GM12878 (cell line): Measurements from ENCODE around the gene PDE3B. TPM values are rescaled to one million over a fixed set of nuclear protein-coding genes. Genes with fewer than 3 reads are reported as not detected.
A peak's percentile ranks its signal among the peaks of the same experiment; 100 is the strongest.

Source experiments
- ATAC-seq: fragments of 200-7000 bp; cut with Tn5 transposase; 3 replicates; pipeline ENCODE4 v1.9.1; 2020; ENCODE audit warnings: mild to moderate bottlenecking, moderate library complexity
- BruUV-seq: library from RNA; stranded (reverse); fragments of 400-500 nt; replicated peaks from 2 replicates; lab custom pipeline; 2021; lab: Mats Ljungman, UMichigan
- CTCF ChIA-PET: fragments of 300-600 bp; sonication (Branson Sonifier 250); formaldehyde crosslinking; extraction: SDS; loops from one replicate; lab custom pipeline; 2021; ENCODE audit warnings: inconsistent platforms; lab: Yijun Ruan, JAX
- POLR2A ChIA-PET: fragments of 350-600 bp; formaldehyde crosslinking; extraction: SDS; loops from one replicate; lab custom pipeline; 2021; ENCODE audit warnings: inconsistent platforms; lab: Charles Lee
- RAD21 ChIA-PET: fragments of 300-600 bp; sonication (Branson Sonifier 250); formaldehyde crosslinking; loops from one replicate; lab custom pipeline; 2023; ENCODE audit warnings: antibody characterized with exemption; ENCODE audit not compliant: unreplicated experiment; lab: Charles Lee
- SMC1A ChIA-PET: fragments of 300-600 bp; sonication (Branson Sonifier 250); formaldehyde crosslinking; loops from one replicate; lab custom pipeline; 2023; ENCODE audit not compliant: unreplicated experiment, uncharacterized antibody; lab: Charles Lee
- DNase-seq: peaks from one replicate; pipeline ENCODE4 v3.0.0-alpha.2; 2011; ENCODE audit warnings: low read depth, low spot score
- FAIRE-seq: peaks from 3 replicates; lab custom pipeline; 2011; peaks lifted over from hg19 to GRCh38; lab: Jason Lieb, UNC
- H2AFZ ChIP-seq: 2 replicates; pipeline ENCODE4 v1.6.0; 2011; ENCODE audit warnings: low read depth, low read length, control low read depth; ENCODE audit not compliant: control insufficient read depth
- H3K27ac ChIP-seq: 2 replicates; pipeline ENCODE4 v1.5.1; 2011; ENCODE audit warnings: control low read depth; ENCODE audit not compliant: control insufficient read depth, insufficient read depth
- H3K27me3 ChIP-seq, 2 experiments: replicated peaks in 1 of 2; 2 replicates each; pipeline versions ENCODE4 v1.6.0 to v1.6.1; 2011; ENCODE audit warnings: low read length in 1 of 2; ENCODE audit not compliant: control insufficient read depth in 2 of 2, insufficient read depth in 2 of 2
- H3K36me3 ChIP-seq, 2 experiments: 2 replicates each; pipeline ENCODE4 v1.5.1; 2011; ENCODE audit warnings: low read length in 1 of 2; ENCODE audit not compliant: control insufficient read depth in 2 of 2, insufficient read depth in 2 of 2
- H3K4me1 ChIP-seq: 2 replicates; pipeline ENCODE4 v1.6.1; 2011; ENCODE audit warnings: mild to moderate bottlenecking, low read length, moderate library complexity, mixed read lengths; ENCODE audit not compliant: control insufficient read depth, insufficient read depth
- H3K4me2 ChIP-seq: 2 replicates; pipeline ENCODE4 v1.6.0; 2011; ENCODE audit warnings: control low read depth; ENCODE audit not compliant: control insufficient read depth, insufficient read depth
- H3K4me3 ChIP-seq: fragments of 200-600 bp; sonication (generic); 2 replicates; pipeline ENCODE4 v1.5.1; 2016
- H3K79me2 ChIP-seq: 2 replicates; pipeline ENCODE4 v1.6.0; 2011; ENCODE audit warnings: low read length; ENCODE audit not compliant: control insufficient read depth, insufficient read depth
- H3K9ac ChIP-seq: 2 replicates; pipeline ENCODE4 v1.8.0; 2011; ENCODE audit warnings: low read length, control low read depth, mixed read lengths; ENCODE audit not compliant: control insufficient read depth, insufficient read depth
- H3K9me3 ChIP-seq: replicated peaks from 3 replicates; pipeline ENCODE4 v1.5.1; 2011; ENCODE audit warnings: mild to moderate bottlenecking, low read length; ENCODE audit not compliant: control insufficient read depth, insufficient read depth
- H4K20me1 ChIP-seq: 2 replicates; pipeline ENCODE4 v1.6.0; 2011; ENCODE audit not compliant: control insufficient read depth, insufficient read depth
- CHD4 ChIP-seq: fragments of 200-600 bp; sonication (generic); IDR thresholded peaks from 2 replicates; pipeline ENCODE4 v1.6.1; 2016; ENCODE audit warnings: mild to moderate bottlenecking
- CTCF ChIP-seq, 3 experiments: IDR thresholded peaks in 2 of 3; conservative IDR thresholded peaks in 1 of 3; 2 replicates each; pipeline ENCODE4 v1.5.1; 2011; ENCODE audit warnings: low read depth in 3 of 3, low read length in 3 of 3, mild to moderate bottlenecking in 3 of 3, control low read depth in 2 of 3, moderate library complexity in 2 of 3, inconsistent platforms in 1 of 3, mixed read lengths in 1 of 3; ENCODE audit not compliant: control insufficient read depth in 2 of 3, insufficient read depth in 1 of 3; ENCODE audit errors: extremely low read depth in 1 of 3
- IKZF2 ChIP-seq, 2 experiments: fragments of 450-650 bp; IDR thresholded peaks; 2 replicates each; pipeline ENCODE4 v1.6.1; 2017; ENCODE audit warnings: mild to moderate bottlenecking in 2 of 2, moderate library complexity in 2 of 2
- IRF4 ChIP-seq: IDR thresholded peaks from 2 replicates; pipeline ENCODE4 v1.6.1; 2011; ENCODE audit warnings: low read depth, low read length
- MEF2B ChIP-seq: fragments of 450-650 bp; IDR thresholded peaks from 2 replicates; pipeline ENCODE4 v1.6.1; 2018; ENCODE audit warnings: mild to moderate bottlenecking, moderate library complexity; ENCODE audit not compliant: partially characterized antibody, poor library complexity, severe bottlenecking
- POLR2A ChIP-seq: IDR thresholded peaks from 2 replicates; pipeline ENCODE4 v1.6.1; 2011; ENCODE audit warnings: low read depth, mild to moderate bottlenecking, low read length
- POU2F2 ChIP-seq: IDR thresholded peaks from 3 replicates; pipeline ENCODE4 v1.6.1; 2011; ENCODE audit warnings: low read depth, mild to moderate bottlenecking, low read length, borderline replicate concordance
- RAD21 ChIP-seq: IDR thresholded peaks from 2 replicates; pipeline ENCODE4 v1.6.1; 2011; ENCODE audit warnings: mild to moderate bottlenecking, low read depth, low read length, moderate library complexity; ENCODE audit not compliant: insufficient read depth
- SMC3 ChIP-seq: IDR thresholded peaks from 2 replicates; pipeline ENCODE4 v1.6.1; 2011; ENCODE audit warnings: low read length, improper control_type of control experiment, borderline replicate concordance
- SUZ12 ChIP-seq: fragments of 200-600 bp; sonication (generic); IDR thresholded peaks from one replicate; pipeline ENCODE4 v1.6.1; 2018; ENCODE audit warnings: antibody characterized with exemption, mild to moderate bottlenecking; ENCODE audit not compliant: unreplicated experiment
- YY1 ChIP-seq: IDR thresholded peaks from 2 replicates; pipeline ENCODE4 v1.6.1; 2011; ENCODE audit warnings: low read depth, mild to moderate bottlenecking, low read length
- WGBS: methylation state at CpG from one replicate; pipeline ENCODE4 v1.1.6; 2016; ENCODE audit warnings: low lambda C conversion rate; ENCODE audit not compliant: insufficient replicate concordance, insufficient coverage; ENCODE audit errors: missing lambda C conversion rate; 5-methylcytosine and 5-hydroxymethylcytosine counted together
- in situ Hi-C: fragments of 300-500 bp; cut with MboI; formaldehyde crosslinking; loops from 9 replicates; pipeline ENCODE4 v1.14.3; 2018; ENCODE audit warnings: mixed read lengths
- intact Hi-C: fragments of 100-400 bp; cut with micrococcal nuclease; formaldehyde crosslinking; loops from one replicate; pipeline ENCODE4 v1.14.2; 2022; ENCODE audit not compliant: unreplicated experiment
- polyA plus RNA-seq, 11 experiments: library from polyadenylated mRNA; depleted of rRNA in 4 of 11; unstranded in 6 of 11; stranded (reverse) in 5 of 11; fragments of >200 nt; fragmentation: Nextera tagmentation in 4 of 11; fragmentation: Illumina TruSeq in 1 of 11; extraction: Ambion mirVana in 4 of 11; extraction: Trizol in 1 of 11; gene quantifications; 1 replicate in 1 of 11; 2 replicates in 10 of 11; pipeline versions ENCODE4 v1.2.1 to v1.2.3, GENCODE V29; 2011 to 2016; ENCODE audit warnings: inconsistent platforms in 2 of 11, missing spikeins in 2 of 11, low read depth in 1 of 11
- total RNA-seq, 4 experiments: library from RNA; depleted of rRNA in 3 of 4; stranded (reverse); fragments of >200 nt in 3 of 4; fragmentation: Illumina TruSeq in 1 of 4; extraction: Trizol in 1 of 4; gene quantifications; 2 replicates each; pipeline versions ENCODE4 v1.2.1 to v1.2.3, GENCODE V29; 2013 to 2021
- TF ChIP-seq, protein P1 (sequence below): IDR thresholded peaks from 2 replicates; pipeline ENCODE4 v1.6.1; 2011; ENCODE audit warnings: borderline replicate concordance, low read depth, mild to moderate bottlenecking, moderate library complexity, mixed read lengths, low read length; ENCODE audit not compliant: insufficient read depth; ENCODE audit errors: extremely low read length

Gene PDE3B
- total and polyA plus RNA-seq, 10 of the 15 experiments (the other 5 are each of a cell fraction or from before 2014, with no cell fraction given), result 0.04 to 3.1 (median 1.9) TPM

GRCh38 chr11:14907411-14908213 lies 264.0 kb downstream of the PDE3B start:
- H3K9ac ChIP-seq, result no peak overlapping the region
- FAIRE-seq, result peak; percentile 69
- TF ChIP-seq IKZF2 (IDR thresholded peaks at IDR 0.05) (no peak), SMC3 (peak; percentile 61; the same call in 1 of the 2 replicates), MEF2B (peak; percentile 41), POU2F2 (0 out of 3 replicates have a peak, but pooled peaks have one; percentile 7), YY1 (peak; percentile 46; the same call in 1 of the 2 replicates), CHD4 (no peak), RAD21 (peak; percentile 59), SUZ12 (no peak), POLR2A (no peak), CTCF (IDR thresholded peaks at IDR 0.05 in 2 of 3, conservative IDR thresholded peaks at IDR 0.05 in 1 of 3; ENCODE audit: control insufficient read depth in 2 of 3, extremely low read depth in 1 of 3, insufficient read depth in 1 of 3, low read depth in 3 of 3, low read length in 3 of 3) (peak; percentile 58 to 90 (median 81)), IRF4 (0 out of 2 replicates have a peak, but pooled peaks have one; percentile 11)
- TF ChIP-seq, protein P1, sequence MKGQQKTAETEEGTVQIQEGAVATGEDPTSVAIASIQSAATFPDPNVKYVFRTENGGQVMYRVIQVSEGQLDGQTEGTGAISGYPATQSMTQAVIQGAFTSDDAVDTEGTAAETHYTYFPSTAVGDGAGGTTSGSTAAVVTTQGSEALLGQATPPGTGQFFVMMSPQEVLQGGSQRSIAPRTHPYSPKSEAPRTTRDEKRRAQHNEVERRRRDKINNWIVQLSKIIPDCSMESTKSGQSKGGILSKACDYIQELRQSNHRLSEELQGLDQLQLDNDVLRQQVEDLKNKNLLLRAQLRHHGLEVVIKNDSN, result no peak
- TF ChIP-seq, all 136 proteins: peak for 7
- ChIA-PET SMC1A (interaction anchor here (0.6 to 3.2 kb wide), 19 partner anchors 99 to 387 kb away, joined by 3 to 32 read pairs (median 4); partner anchors contain the start of gene PSMA1), POLR2A (no interaction called here), CTCF (interaction anchor here (0.6 to 4.9 kb wide), 61 partner anchors 9 to 1135 kb away, joined by 3 to 100 read pairs (median 4); partner anchors contain the start of genes CYP2R1 and PSMA1), RAD21 (interaction anchor here (0.7 to 3.8 kb wide), 16 partner anchors 15 to 725 kb away, joined by 3 to 38 read pairs (median 4); partner anchors contain the start of gene CYP2R1)
- no peaks in the 10 kb centered on the region for H3K36me3 ChIP-seq
- DNase-seq (no peak), ATAC-seq (peak; percentile 84)
- H3K79me2 ChIP-seq, result no peaks in the 10 kb centered on the region
- H3K27me3 ChIP-seq, result no peaks in the 10 kb centered on the region
- no peak overlapping the region for H3K4me2 ChIP-seq
- intact Hi-C loops, result loop anchor here (1.0 to 5.0 kb wide), 7 partner anchors 99 to 370 kb away; no protein-coding TSS in a partner anchor
- WGBS, result 13% methylated on average over 13 of the region's 13 CpGs
- no peak overlapping the region for H2AFZ ChIP-seq
- in situ Hi-C loops, result loop anchor here (5.0 kb wide), 3 partner anchors 120 to 385 kb away; partner anchors contain the start of genes CALCB and PSMA1
- no peak overlapping the region for H3K27ac ChIP-seq
- H3K4me1 ChIP-seq, result peaks cover 10% of the 10 kb centered on the region
- no TSS peak for BruUV-seq
- no peaks in the 10 kb centered on the region for H4K20me1 ChIP-seq
- no peak overlapping the region for H3K4me3 ChIP-seq
- no peaks in the 10 kb centered on the region for H3K9me3 ChIP-seq
